ENCODE data around the gene RXRA. TPM values are rescaled to one million over a fixed set of nuclear protein-coding genes. Genes with fewer than 3 reads are reported as not detected.

Gene RXRA
- total and polyA plus RNA-seq, 2 of the 13 experiments (the other 11 are each of a cell fraction or from before 2014, with no cell fraction given), result 18.9 to 29.2 TPM

GRCh38 chr9:134381671-134382516, 55.6 kb downstream of the RXRA start (continued):
- no peak for TF ChIP-seq PAXIP1 (CRISPR knock-in tag; conservative IDR thresholded peaks at IDR 0.05)

- POLR2A ChIA-PET, result interaction anchor here (2.2 kb wide), 1 partner anchor 54 kb away, joined by 6 read pairs; no protein-coding TSS in a partner anchor
- H2AFZ ChIP-seq (ENCODE audit: low read length), result no peak overlapping the region
- peaks cover 66% of the 10 kb centered on the region for H3K79me2 ChIP-seq (ENCODE audit: insufficient read depth, low read length)
- peaks cover 61% of the 10 kb centered on the region for H4K20me1 ChIP-seq (ENCODE audit: insufficient read depth, low read length)
- H3K4me2 ChIP-seq (ENCODE audit: low read depth, low read length), result peak overlapping the region; percentile 57
- H3K36me3 ChIP-seq (replicated peaks in 1 of 2; ENCODE audit: control insufficient read depth in 1 of 2, insufficient read depth in 2 of 2, low read length in 2 of 2), result no peaks in the 10 kb centered on the region; a peak in 2 of 5 replicates
- in situ Hi-C loops (cut with HindIII; ENCODE audit: extremely low pct_ligation_motif_present, low pct_unique_long_range_greater_than_20kb), result no loop called here
- H3K27me3 ChIP-seq (ENCODE audit: control insufficient read depth in 1 of 2, insufficient read depth in 2 of 2, low read length in 2 of 2), result no peaks in the 10 kb centered on the region
- H3K4me1 ChIP-seq (ENCODE audit: insufficient read depth, low read length), result peaks cover 53% of the 10 kb centered on the region
- intact Hi-C loops (cut with micrococcal nuclease; ENCODE audit: unreplicated experiment), result loop anchor here (10.0 kb wide), 1 partner anchor 52 kb away; no protein-coding TSS in a partner anchor
- FAIRE-seq, result no peak
- CTCF ChIA-PET (ENCODE audit: low intra/inter-chr PET ratio, low total read pairs), result no interaction called here
- H3K4me3 ChIP-seq (replicated peaks in 1 of 3; ENCODE audit: insufficient read depth in 1 of 3, low read depth in 2 of 3, low read length in 3 of 3), result peak overlapping the region in 1 of 3 experiments; percentile 33; a peak in 1 of 6 replicates
- 9% methylated on average over 14 of the region's 14 CpGs for WGBS (ENCODE audit: low lambda C conversion rate)
- H3K9ac ChIP-seq (ENCODE audit: insufficient read depth, low read depth, low read length), result no peak overlapping the region
- BruUV-seq (replicated peaks), result no TSS peak
- DNase-seq (ENCODE audit: low spot score), result no peak
- no peaks in the 10 kb centered on the region for H3K9me3 ChIP-seq (ENCODE audit: low read length)
- H3K27ac ChIP-seq (ENCODE audit: extremely low read length, insufficient read depth, low read length), result peak overlapping the region; percentile 8
- ATAC-seq, result peak; percentile 51
- TF ChIP-seq, protein P1, sequence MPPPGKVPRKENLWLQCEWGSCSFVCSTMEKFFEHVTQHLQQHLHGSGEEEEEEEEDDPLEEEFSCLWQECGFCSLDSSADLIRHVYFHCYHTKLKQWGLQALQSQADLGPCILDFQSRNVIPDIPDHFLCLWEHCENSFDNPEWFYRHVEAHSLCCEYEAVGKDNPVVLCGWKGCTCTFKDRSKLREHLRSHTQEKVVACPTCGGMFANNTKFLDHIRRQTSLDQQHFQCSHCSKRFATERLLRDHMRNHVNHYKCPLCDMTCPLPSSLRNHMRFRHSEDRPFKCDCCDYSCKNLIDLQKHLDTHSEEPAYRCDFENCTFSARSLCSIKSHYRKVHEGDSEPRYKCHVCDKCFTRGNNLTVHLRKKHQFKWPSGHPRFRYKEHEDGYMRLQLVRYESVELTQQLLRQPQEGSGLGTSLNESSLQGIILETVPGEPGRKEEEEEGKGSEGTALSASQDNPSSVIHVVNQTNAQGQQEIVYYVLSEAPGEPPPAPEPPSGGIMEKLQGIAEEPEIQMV (CRISPR knock-in tag; IDR thresholded peaks at IDR 0.05; ENCODE audit: low read depth), result no peak
- TF ChIP-seq CEBPB (IDR thresholded peaks at IDR 0.05; ENCODE audit: borderline replicate concordance, low read depth, low read length) (no peak), ZNF557 (CRISPR knock-in tag; IDR thresholded peaks at IDR 0.05) (no peak), TRAFD1 (CRISPR knock-in tag; IDR thresholded peaks at IDR 0.05; ENCODE audit: borderline replicate concordance) (no peak), NFE2 (CRISPR knock-in tag; IDR thresholded peaks at IDR 0.05) (no peak), ZNF121 (CRISPR knock-in tag; IDR thresholded peaks at IDR 0.05) (peak; percentile 73), RCOR2 (CRISPR knock-in tag; IDR thresholded peaks at IDR 0.05) (no peak), HNF4G (IDR thresholded peaks at IDR 0.05; ENCODE audit: borderline replicate concordance, low read depth, low read length) (peak; percentile 61; the same call in 1 of the 2 replicates), HNF4G (CRISPR knock-in tag; IDR thresholded peaks at IDR 0.05; ENCODE audit: borderline replicate concordance, low read depth) (peak; percentile 47; the same call in 1 of the 2 replicates), ZSCAN31 (CRISPR knock-in tag; IDR thresholded peaks at IDR 0.05; ENCODE audit: low read depth) (0 out of 2 replicates have a peak, but pooled peaks have one; percentile 30), ZNF552 (CRISPR knock-in tag; IDR thresholded peaks at IDR 0.05; ENCODE audit: borderline replicate concordance) (no peak), BORCS8-MEF2B (CRISPR knock-in tag; IDR thresholded peaks at IDR 0.05) (no peak)
- TF ChIP-seq, protein P2, sequence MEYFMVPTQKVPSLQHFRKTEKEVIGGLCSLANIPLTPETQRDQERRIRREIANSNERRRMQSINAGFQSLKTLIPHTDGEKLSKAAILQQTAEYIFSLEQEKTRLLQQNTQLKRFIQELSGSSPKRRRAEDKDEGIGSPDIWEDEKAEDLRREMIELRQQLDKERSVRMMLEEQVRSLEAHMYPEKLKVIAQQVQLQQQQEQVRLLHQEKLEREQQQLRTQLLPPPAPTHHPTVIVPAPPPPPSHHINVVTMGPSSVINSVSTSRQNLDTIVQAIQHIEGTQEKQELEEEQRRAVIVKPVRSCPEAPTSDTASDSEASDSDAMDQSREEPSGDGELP (IDR thresholded peaks at IDR 0.05; ENCODE audit: borderline replicate concordance, low read depth), result peak; percentile 15; the same call in 1 of the 2 replicates
Observed at GRCh38 chr9:134382733-134383132, 56.5 kb downstream of the RXRA start.
